ENCODE measurements around the gene MOB4. TPM values are rescaled to one million over a fixed set of nuclear protein-coding genes. Genes with fewer than 3 reads are reported as not detected.

Gene MOB4
- total and polyA plus RNA-seq, 12 donors = 17.2 to 43.2 (median 30.5) TPM

DNA sequence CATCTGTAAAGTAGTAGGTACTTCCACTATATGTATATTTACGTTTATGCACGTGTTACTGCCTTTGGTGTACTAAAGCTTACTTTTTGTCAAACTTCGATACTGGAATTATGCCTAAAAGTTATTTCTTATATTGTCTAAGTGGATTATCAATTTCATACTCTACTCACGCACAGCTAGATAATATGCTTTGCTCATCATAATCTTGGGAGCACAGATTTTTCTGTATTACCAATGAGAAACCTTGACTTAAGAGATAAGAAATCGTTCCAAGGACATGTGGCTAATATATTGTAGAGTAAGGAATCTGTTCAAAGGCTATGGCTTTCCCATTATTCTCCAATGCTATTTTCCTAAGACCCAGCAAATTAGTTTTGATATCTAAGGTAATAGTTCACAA, 9.2 kb upstream of the MOB4 start:
- Histone ChIP-seq H3K4me1 (peaks cover 0 to 16% (median 12%) of the 10 kb centered on the region in 9 donors), H3K36me3 (peaks cover 0 to 46% (median 9%) of the 10 kb centered on the region in 9 donors), H3K9me3 (no peaks in the 10 kb centered on the region), H3K27ac (no peak overlapping the region), H3K4me3 (no peak overlapping the region), H3K27me3 (no peaks in the 10 kb centered on the region)
- DNase-seq (no peak), ATAC-seq (no peak)
- no peak for TF ChIP-seq CTCF (IDR thresholded peaks at IDR 0.05)
- WGBS, 2 donors = 90 to 92% methylated on average over 5 of the region's 5 CpGs
- intact Hi-C loops (cut with DNase I) = loop anchor here in 1 of 10 donors (10.0 kb wide), 1 partner anchor 198 kb away; the partner anchor contains the start of gene MARS2

- no peaks in the 10 kb centered on the region for H3K9me3 ChIP-seq
- H3K4me3 ChIP-seq = no peak overlapping the region
- WGBS, 2 donors = 91 to 94% methylated on average over 5 of the region's 5 CpGs
- DNase-seq = no peak
- H3K27me3 ChIP-seq = no peaks in the 10 kb centered on the region
- peaks cover 0 to 8% (median 0%) of the 10 kb centered on the region in 9 donors for H3K36me3 ChIP-seq
- intact Hi-C loops (cut with DNase I) = loop anchor here in 6 of 10 donors (1.0 to 10.0 kb wide), 3 partner anchors 11 to 191 kb away; partner anchors contain the start of genes MARS2 (in 3 of the 6) and HSPE1 (in 2 of the 6)
- peak overlapping the region in 2 of 10 donors; percentile 93 to 94 for H3K27ac ChIP-seq
- ATAC-seq = no peak
- no peak for TF ChIP-seq CTCF (IDR thresholded peaks at IDR 0.05)
- H3K4me1 ChIP-seq = peaks cover 0 to 36% (median 24%) of the 10 kb centered on the region in 9 donors
These were observed 2.0 kb upstream of the MOB4 start for GRCh38 chr2:197513915-197514314.

DNA sequence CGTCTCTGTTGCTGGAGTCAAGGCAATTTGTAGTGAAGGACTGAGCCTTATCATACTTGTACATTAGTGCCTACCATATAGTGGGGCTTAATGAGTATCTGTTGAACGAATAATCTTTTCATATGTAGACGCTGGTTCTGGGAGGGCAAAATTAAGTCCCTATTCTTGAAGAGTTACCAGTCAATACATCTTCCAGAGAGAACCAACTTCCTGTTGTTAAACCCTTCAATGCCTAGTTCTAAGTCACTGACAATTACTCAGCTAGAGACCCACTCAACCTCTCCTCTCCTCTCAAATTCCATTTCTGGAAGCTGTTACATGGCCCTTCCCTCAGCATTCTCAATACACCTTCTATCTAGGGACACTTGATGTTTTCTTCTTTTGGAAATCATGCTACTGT, 1.1 kb upstream of the MOB4 start:
- H3K27ac ChIP-seq = peak overlapping the region; percentile 90 to 99 (median 94)
- no peak for TF ChIP-seq CTCF (IDR thresholded peaks at IDR 0.05)
- intact Hi-C loops (cut with DNase I) = loop anchor here in 8 of 10 donors (1.0 to 10.0 kb wide), 6 partner anchors 11 to 193 kb away; partner anchors contain the start of genes HSPE1 (in 6 of the 8) and MARS2 (in 5 of the 8)
- no peak for ATAC-seq
- no peaks in the 10 kb centered on the region for H3K9me3 ChIP-seq
- DNase-seq = no peak
- peaks cover 0 to 43% (median 30%) of the 10 kb centered on the region in 9 donors for H3K4me1 ChIP-seq
- no peaks in the 10 kb centered on the region for H3K27me3 ChIP-seq
- H3K4me3 ChIP-seq = peak overlapping the region in 8 of 10 donors; percentile 78 to 96 (median 84)
- no peaks in the 10 kb centered on the region for H3K36me3 ChIP-seq
- 62 to 67% methylated on average over 3 of the region's 3 CpGs for WGBS, 2 donors

DNA sequence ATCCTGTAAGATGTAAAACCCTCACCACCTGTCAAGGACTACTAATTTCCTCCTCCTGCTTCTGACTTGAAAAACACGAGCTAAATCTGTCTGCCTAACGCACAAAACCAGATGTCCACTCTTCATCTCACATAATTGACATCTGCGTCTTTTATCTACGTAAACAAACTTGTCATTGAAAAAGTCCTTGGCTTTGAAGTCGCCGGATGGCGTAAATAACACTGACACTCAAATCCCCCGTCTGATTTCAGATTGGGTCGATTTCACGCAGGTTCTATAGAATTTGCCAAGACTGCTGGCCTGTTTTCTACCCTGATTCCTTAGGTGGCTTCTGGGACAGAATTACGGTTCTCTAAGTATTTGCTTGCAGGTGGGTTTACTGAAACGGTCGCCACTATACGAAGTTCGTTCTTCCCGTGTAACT, 539 bp upstream of the MOB4 start:
- DNase-seq = no peak
- Histone ChIP-seq H3K4me1 (peaks cover 0 to 43% (median 30%) of the 10 kb centered on the region in 9 donors), H3K9me3 (no peaks in the 10 kb centered on the region), H3K4me3 (peak overlapping the region; percentile 78 to 96 (median 84)), H3K27me3 (no peaks in the 10 kb centered on the region), H3K27ac (peak overlapping the region; percentile 90 to 99 (median 94)), H3K36me3 (peaks cover 0 to 3% (median 0%) of the 10 kb centered on the region in 9 donors)
- no peak for TF ChIP-seq CTCF (IDR thresholded peaks at IDR 0.05)
- intact Hi-C loops (cut with DNase I) = loop anchor here in 8 of 10 donors (1.0 to 10.0 kb wide), 5 partner anchors 15 to 192 kb away; partner anchors contain the start of genes HSPE1 (in 6 of the 8) and MARS2 (in 5 of the 8)
- peak in 6 of 8 donors; percentile 1 to 39 (median 24) for ATAC-seq
- WGBS, 2 donors = 1% methylated on average over 16 of the region's 16 CpGs
